ENCODE measurements around the gene PCCA.

PCCA gene

DNA sequence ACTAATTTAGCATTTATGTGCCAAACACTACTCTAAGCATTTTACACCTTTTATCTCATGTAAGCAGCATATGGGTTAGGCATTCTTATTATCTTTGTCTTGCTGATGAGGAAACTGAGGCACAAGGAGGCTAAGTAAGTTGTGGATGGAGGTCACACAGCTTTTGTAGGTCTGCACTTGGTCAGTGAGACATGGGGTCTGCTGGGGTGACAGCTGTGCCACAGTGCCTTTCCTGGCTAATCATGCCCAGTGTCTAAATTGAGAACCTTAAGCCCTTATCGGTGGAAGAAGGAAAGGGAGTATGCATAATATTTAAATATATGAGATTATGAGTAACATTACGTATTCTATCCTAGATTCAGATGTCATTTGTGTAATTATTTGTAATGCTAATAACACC is 273.5 kb downstream of the PCCA start:
- Histone ChIP-seq H3K36me3 (ENCODE audit: control insufficient read depth, insufficient read depth, low read length) (no peaks in the 10 kb centered on the region), H4K5ac (ENCODE audit: low read length) (no peak overlapping the region), H4K8ac (ENCODE audit: low read depth, low read length) (no peak overlapping the region), H2BK120ac (ENCODE audit: low read depth, low read length) (no peak overlapping the region), H3K18ac (ENCODE audit: low read length) (no peak overlapping the region), H2BK5ac (ENCODE audit: low read length) (no peak overlapping the region), H3K79me2 (ENCODE audit: control insufficient read depth, insufficient read depth, low read length) (no peaks in the 10 kb centered on the region), H3K4me2 (ENCODE audit: low read length) (no peak overlapping the region), H3K79me1 (ENCODE audit: low read length) (no peaks in the 10 kb centered on the region), H2BK15ac (replicated peaks; ENCODE audit: low read depth) (no peak overlapping the region), H3K4ac (ENCODE audit: low read depth, low read length) (no peak overlapping the region), H3K27ac (ENCODE audit: low read depth, low read length) (no peak overlapping the region), H3K4me1 (ENCODE audit: control insufficient read depth, low read depth, low read length) (peaks cover 2% of the 10 kb centered on the region), H3K56ac (ENCODE audit: low read length) (peak overlapping the region; percentile 47), H3K23ac (ENCODE audit: low read length) (no peak overlapping the region), H3K9ac (ENCODE audit: low read length) (no peak overlapping the region), H3K27me3 (ENCODE audit: insufficient read depth, low read length, poor library complexity) (no peaks in the 10 kb centered on the region), H3K4me3 (ENCODE audit: low read length) (no peak overlapping the region), H2AK5ac (ENCODE audit: low read length) (no peak overlapping the region)
- WGBS (ENCODE audit: extremely low coverage, insufficient coverage, low lambda C conversion rate), result no CpG with 5 or more reads among the region's 2 CpGs
- DNase-seq, result no peak

- H2BK15ac ChIP-seq (replicated peaks; ENCODE audit: low read depth), result no peak overlapping the region
- H2BK120ac ChIP-seq (ENCODE audit: low read depth, low read length), result no peak overlapping the region
- H3K27ac ChIP-seq (ENCODE audit: low read depth, low read length), result no peak overlapping the region
- no peak overlapping the region for H3K4ac ChIP-seq (ENCODE audit: low read depth, low read length)
- H3K4me1 ChIP-seq (ENCODE audit: control insufficient read depth, low read depth, low read length), result peaks cover 2% of the 10 kb centered on the region
- H4K8ac ChIP-seq (ENCODE audit: low read depth, low read length), result no peak overlapping the region
- H3K36me3 ChIP-seq (ENCODE audit: control insufficient read depth, insufficient read depth, low read length), result no peaks in the 10 kb centered on the region
- no peak overlapping the region for H2AK5ac ChIP-seq (ENCODE audit: low read length)
- H3K18ac ChIP-seq (ENCODE audit: low read length), result no peak overlapping the region
- no peaks in the 10 kb centered on the region for H3K79me2 ChIP-seq (ENCODE audit: control insufficient read depth, insufficient read depth, low read length)
- H3K4me2 ChIP-seq (ENCODE audit: low read length), result no peak overlapping the region
- no peaks in the 10 kb centered on the region for H3K27me3 ChIP-seq (ENCODE audit: insufficient read depth, low read length, poor library complexity)
- no peak overlapping the region for H3K56ac ChIP-seq (ENCODE audit: low read length)
- H2BK5ac ChIP-seq (ENCODE audit: low read length), result no peak overlapping the region
- no peak overlapping the region for H3K9ac ChIP-seq (ENCODE audit: low read length)
- WGBS (ENCODE audit: extremely low coverage, insufficient coverage, low lambda C conversion rate), result no CpG with 5 or more reads among the region's 1 CpG
- no peaks in the 10 kb centered on the region for H3K79me1 ChIP-seq (ENCODE audit: low read length)
- no peak overlapping the region for H3K23ac ChIP-seq (ENCODE audit: low read length)
- DNase-seq, result no peak
- H3K4me3 ChIP-seq (ENCODE audit: low read length), result no peak overlapping the region
- H4K5ac ChIP-seq (ENCODE audit: low read length), result no peak overlapping the region
These were observed 273.9 kb downstream of the PCCA start for GRCh38 chr13:100362781-100363180.

DNA sequence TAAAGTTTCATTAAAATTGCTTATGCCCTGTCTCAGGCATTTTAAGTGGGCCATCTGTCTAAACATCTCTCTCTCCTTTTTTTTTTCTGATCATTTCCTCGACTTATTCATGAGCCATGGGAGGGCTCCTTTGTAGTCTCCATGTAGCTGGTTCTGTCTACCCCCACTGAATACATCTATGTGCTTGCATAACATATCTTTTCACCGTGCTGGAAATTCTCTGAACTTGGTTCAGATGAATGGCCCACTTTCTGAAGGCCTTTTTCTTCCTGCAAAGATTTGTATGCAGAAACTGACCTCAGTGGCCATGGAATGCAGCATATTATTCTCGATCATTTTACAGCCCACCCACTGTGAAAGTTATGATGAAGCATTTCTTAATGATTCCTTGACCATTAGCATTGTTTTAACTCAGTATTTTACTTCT is 274.4 kb downstream of the PCCA start:
- no peaks in the 10 kb centered on the region for H3K79me1 ChIP-seq (ENCODE audit: low read length)
- no peak overlapping the region for H2BK120ac ChIP-seq (ENCODE audit: low read depth, low read length)
- H3K27me3 ChIP-seq (ENCODE audit: insufficient read depth, low read length, poor library complexity), result no peaks in the 10 kb centered on the region
- no peak overlapping the region for H3K9ac ChIP-seq (ENCODE audit: low read length)
- no peak overlapping the region for H3K56ac ChIP-seq (ENCODE audit: low read length)
- DNase-seq, result no peak
- no peaks in the 10 kb centered on the region for H3K79me2 ChIP-seq (ENCODE audit: control insufficient read depth, insufficient read depth, low read length)
- no peak overlapping the region for H3K4me2 ChIP-seq (ENCODE audit: low read length)
- no peak overlapping the region for H4K8ac ChIP-seq (ENCODE audit: low read depth, low read length)
- H3K4ac ChIP-seq (ENCODE audit: low read depth, low read length), result no peak overlapping the region
- no CpG with 5 or more reads among the region's 3 CpGs for WGBS (ENCODE audit: extremely low coverage, insufficient coverage, low lambda C conversion rate)
- no peak overlapping the region for H3K4me3 ChIP-seq (ENCODE audit: low read length)
- H2BK15ac ChIP-seq (replicated peaks; ENCODE audit: low read depth), result no peak overlapping the region
- H2BK5ac ChIP-seq (ENCODE audit: low read length), result no peak overlapping the region
- H3K27ac ChIP-seq (ENCODE audit: low read depth, low read length), result no peak overlapping the region
- no peak overlapping the region for H4K5ac ChIP-seq (ENCODE audit: low read length)
- H3K23ac ChIP-seq (ENCODE audit: low read length), result no peak overlapping the region
- H3K4me1 ChIP-seq (ENCODE audit: control insufficient read depth, low read depth, low read length), result peaks cover 2% of the 10 kb centered on the region
- H3K36me3 ChIP-seq (ENCODE audit: control insufficient read depth, insufficient read depth, low read length), result no peaks in the 10 kb centered on the region
- H2AK5ac ChIP-seq (ENCODE audit: low read length), result no peak overlapping the region
- no peak overlapping the region for H3K18ac ChIP-seq (ENCODE audit: low read length)

DNA sequence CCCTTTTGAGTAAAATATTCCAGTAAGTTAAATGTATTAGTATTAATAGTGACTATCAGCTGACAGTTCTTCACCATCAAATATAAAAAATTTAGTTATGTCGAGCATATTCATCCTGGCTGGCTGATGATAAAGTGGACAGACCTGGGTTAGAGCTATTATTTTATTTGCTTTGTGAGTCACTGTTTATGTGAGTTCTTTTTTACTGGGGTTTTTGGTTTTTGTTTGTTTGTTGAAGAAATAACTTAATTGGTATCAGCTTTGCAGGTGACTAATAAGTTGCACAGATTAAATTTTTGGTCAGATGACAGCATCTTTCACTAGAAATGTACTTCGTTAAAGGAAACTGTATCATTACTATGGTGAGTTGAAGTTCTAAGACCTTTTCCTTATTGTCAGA is 275.0 kb downstream of the PCCA start:
- no peak for DNase-seq
- H3K4me3 ChIP-seq (ENCODE audit: low read length), result no peak overlapping the region
- H4K5ac ChIP-seq (ENCODE audit: low read length), result no peak overlapping the region
- no peak overlapping the region for H3K4me2 ChIP-seq (ENCODE audit: low read length)
- no peak overlapping the region for H3K9ac ChIP-seq (ENCODE audit: low read length)
- H2BK120ac ChIP-seq (ENCODE audit: low read depth, low read length), result no peak overlapping the region
- no peak overlapping the region for H3K56ac ChIP-seq (ENCODE audit: low read length)
- no peak overlapping the region for H4K8ac ChIP-seq (ENCODE audit: low read depth, low read length)
- no peaks in the 10 kb centered on the region for H3K27me3 ChIP-seq (ENCODE audit: insufficient read depth, low read length, poor library complexity)
- no peak overlapping the region for H2AK5ac ChIP-seq (ENCODE audit: low read length)
- H3K27ac ChIP-seq (ENCODE audit: low read depth, low read length), result no peak overlapping the region
- peaks cover 2% of the 10 kb centered on the region for H3K4me1 ChIP-seq (ENCODE audit: control insufficient read depth, low read depth, low read length)
- no peaks in the 10 kb centered on the region for H3K79me2 ChIP-seq (ENCODE audit: control insufficient read depth, insufficient read depth, low read length)
- H3K4ac ChIP-seq (ENCODE audit: low read depth, low read length), result no peak overlapping the region
- H3K36me3 ChIP-seq (ENCODE audit: control insufficient read depth, insufficient read depth, low read length), result no peaks in the 10 kb centered on the region
- no peak overlapping the region for H2BK5ac ChIP-seq (ENCODE audit: low read length)
- no peaks in the 10 kb centered on the region for H3K79me1 ChIP-seq (ENCODE audit: low read length)
- no peak overlapping the region for H3K23ac ChIP-seq (ENCODE audit: low read length)
- WGBS (ENCODE audit: extremely low coverage, insufficient coverage, low lambda C conversion rate), result no CpG with 5 or more reads among the region's 2 CpGs
- H2BK15ac ChIP-seq (replicated peaks; ENCODE audit: low read depth), result no peak overlapping the region
- H3K18ac ChIP-seq (ENCODE audit: low read length), result no peak overlapping the region

DNA sequence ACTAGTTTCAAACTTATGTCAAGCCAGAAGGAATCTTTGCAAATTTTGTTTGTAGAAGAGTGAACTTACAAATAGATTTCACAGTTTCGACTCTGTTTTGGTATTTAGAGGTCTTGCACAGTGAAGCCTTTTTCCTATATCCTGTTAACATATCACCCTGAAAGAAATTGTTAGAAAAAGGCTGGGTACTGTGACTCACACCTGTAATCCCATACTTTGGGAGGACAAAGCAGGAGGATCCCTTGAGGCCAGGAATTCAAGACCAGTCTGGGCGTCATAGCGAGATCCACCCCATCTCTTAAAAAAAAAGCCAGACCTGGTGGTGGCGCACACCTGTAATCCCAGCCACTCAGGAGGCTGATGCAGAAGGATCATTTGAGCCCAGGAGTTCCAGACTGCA is 275.7 kb downstream of the PCCA start:
- Histone ChIP-seq H2BK15ac (replicated peaks; ENCODE audit: low read depth) (no peak overlapping the region), H3K27ac (ENCODE audit: low read depth, low read length) (no peak overlapping the region), H3K9ac (ENCODE audit: low read length) (no peak overlapping the region), H3K27me3 (ENCODE audit: insufficient read depth, low read length, poor library complexity) (no peaks in the 10 kb centered on the region), H4K5ac (ENCODE audit: low read length) (no peak overlapping the region), H3K79me2 (ENCODE audit: control insufficient read depth, insufficient read depth, low read length) (no peaks in the 10 kb centered on the region), H3K4me2 (ENCODE audit: low read length) (no peak overlapping the region), H3K36me3 (ENCODE audit: control insufficient read depth, insufficient read depth, low read length) (no peaks in the 10 kb centered on the region), H3K4me1 (ENCODE audit: control insufficient read depth, low read depth, low read length) (peaks cover 2% of the 10 kb centered on the region), H3K4ac (ENCODE audit: low read depth, low read length) (no peak overlapping the region), H3K56ac (ENCODE audit: low read length) (no peak overlapping the region), H2BK120ac (ENCODE audit: low read depth, low read length) (no peak overlapping the region), H3K4me3 (ENCODE audit: low read length) (no peak overlapping the region), H3K18ac (ENCODE audit: low read length) (no peak overlapping the region), H2AK5ac (ENCODE audit: low read length) (no peak overlapping the region), H4K8ac (ENCODE audit: low read depth, low read length) (no peak overlapping the region), H2BK5ac (ENCODE audit: low read length) (no peak overlapping the region), H3K23ac (ENCODE audit: low read length) (no peak overlapping the region), H3K79me1 (ENCODE audit: low read length) (no peaks in the 10 kb centered on the region)
- no peak for DNase-seq
- WGBS (ENCODE audit: extremely low coverage, insufficient coverage, low lambda C conversion rate), result no CpG with 5 or more reads among the region's 4 CpGs

DNA sequence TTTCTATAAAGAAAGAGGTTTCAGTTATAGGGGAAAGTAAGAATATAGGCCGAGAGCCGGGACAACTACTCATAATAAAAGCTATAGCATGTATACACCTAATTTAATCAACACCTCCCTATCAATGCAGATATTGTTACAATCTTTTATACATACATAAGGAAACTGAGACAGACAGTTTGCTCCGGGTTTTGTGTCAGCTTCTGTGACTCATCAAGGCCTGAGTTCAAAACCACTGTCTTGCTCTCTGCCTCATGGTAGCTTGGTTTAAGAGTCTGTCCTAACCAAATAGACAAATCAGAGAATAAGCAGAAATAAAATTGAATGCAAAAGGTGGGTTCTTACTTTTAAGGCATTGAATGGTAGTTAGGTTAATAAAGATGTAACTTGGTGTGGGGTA is 276.8 kb downstream of the PCCA start:
- Histone ChIP-seq H2BK15ac (replicated peaks; ENCODE audit: low read depth) (no peak overlapping the region), H3K4me3 (ENCODE audit: low read length) (no peak overlapping the region), H3K79me2 (ENCODE audit: control insufficient read depth, insufficient read depth, low read length) (no peaks in the 10 kb centered on the region), H4K5ac (ENCODE audit: low read length) (no peak overlapping the region), H3K36me3 (ENCODE audit: control insufficient read depth, insufficient read depth, low read length) (no peaks in the 10 kb centered on the region), H3K27ac (ENCODE audit: low read depth, low read length) (no peak overlapping the region), H3K4me2 (ENCODE audit: low read length) (no peak overlapping the region), H4K8ac (ENCODE audit: low read depth, low read length) (no peak overlapping the region), H3K4me1 (ENCODE audit: control insufficient read depth, low read depth, low read length) (peaks cover 2% of the 10 kb centered on the region), H2BK5ac (ENCODE audit: low read length) (no peak overlapping the region), H3K23ac (ENCODE audit: low read length) (no peak overlapping the region), H2AK5ac (ENCODE audit: low read length) (no peak overlapping the region), H3K18ac (ENCODE audit: low read length) (no peak overlapping the region), H3K79me1 (ENCODE audit: low read length) (no peaks in the 10 kb centered on the region), H3K56ac (ENCODE audit: low read length) (no peak overlapping the region), H3K4ac (ENCODE audit: low read depth, low read length) (no peak overlapping the region), H3K27me3 (ENCODE audit: insufficient read depth, low read length, poor library complexity) (no peaks in the 10 kb centered on the region), H3K9ac (ENCODE audit: low read length) (no peak overlapping the region), H2BK120ac (ENCODE audit: low read depth, low read length) (no peak overlapping the region)
- WGBS (ENCODE audit: extremely low coverage, insufficient coverage, low lambda C conversion rate), result no CpG with 5 or more reads among the region's 3 CpGs
- DNase-seq, result no peak

All from mesendoderm (in vitro differentiated cells).